ENCODE data around the gene TMEM150C. TPM values are rescaled to one million over a fixed set of nuclear protein-coding genes. Genes with fewer than 3 reads are reported as not detected.
"Not testable (repeated sequence)": the region's sequence is repeated elsewhere in the genome, so short reads cannot be mapped to it uniquely, and the experiment has no call there.

The TMEM150C gene
- total RNA-seq, 1 donor from 2014 or later, result 4.9 TPM

GRCh38 chr4:82553020-82553419 lies 8.8 kb downstream of the TMEM150C start:
- no peak for DNase-seq (ENCODE audit: low read depth)
- TF ChIP-seq CTCF (IDR thresholded peaks at IDR 0.05; ENCODE audit: insufficient read depth, low read length, poor library complexity, severe bottlenecking), result no peak

GRCh38 chr4:82551734-82552133 lies 10.1 kb downstream of the TMEM150C start:
- no peak overlapping the region for H3K4me3 ChIP-seq (ENCODE audit: low read depth, low read length)
- no peak for TF ChIP-seq CTCF (IDR thresholded peaks at IDR 0.05; ENCODE audit: insufficient read depth, low read length, poor library complexity, severe bottlenecking)
- no peaks in the 10 kb centered on the region for H3K27me3 ChIP-seq (ENCODE audit: control insufficient read depth, insufficient read depth, low read length)
- no peaks in the 10 kb centered on the region for H3K36me3 ChIP-seq (ENCODE audit: control insufficient read depth, insufficient read depth, low read length)
- DNase-seq (ENCODE audit: low read depth), result no peak

More at GRCh38 chr4:82553020-82553419, 8.8 kb downstream of the TMEM150C start:
- H3K4me3 ChIP-seq (ENCODE audit: low read depth, low read length), result no peak overlapping the region
- no peaks in the 10 kb centered on the region for H3K36me3 ChIP-seq (ENCODE audit: control insufficient read depth, insufficient read depth, low read length)
- H3K27me3 ChIP-seq (ENCODE audit: control insufficient read depth, insufficient read depth, low read length), result no peaks in the 10 kb centered on the region

GRCh38 chr4:82547850-82548249 lies 13.9 kb downstream of the TMEM150C start:
- H3K36me3 ChIP-seq (ENCODE audit: control insufficient read depth, insufficient read depth, low read length); H3K27me3 ChIP-seq (ENCODE audit: control insufficient read depth, insufficient read depth, low read length); H3K4me3 ChIP-seq (ENCODE audit: low read depth, low read length); DNase-seq (ENCODE audit: low read depth): not testable (repeated sequence)

- Histone ChIP-seq H3K4me3 (ENCODE audit: low read depth, low read length) (no peak overlapping the region), H3K27me3 (ENCODE audit: control insufficient read depth, insufficient read depth, low read length) (no peaks in the 10 kb centered on the region), H3K36me3 (ENCODE audit: control insufficient read depth, insufficient read depth, low read length) (no peaks in the 10 kb centered on the region)
- TF ChIP-seq CTCF (IDR thresholded peaks at IDR 0.05; ENCODE audit: insufficient read depth, low read length, poor library complexity, severe bottlenecking), result no peak
- no peak for DNase-seq (ENCODE audit: low read depth)
These were observed 18.7 kb downstream of the TMEM150C start for GRCh38 chr4:82543131-82543530.

- Histone ChIP-seq H3K27me3 (ENCODE audit: control insufficient read depth, insufficient read depth, low read length) (no peaks in the 10 kb centered on the region), H3K36me3 (ENCODE audit: control insufficient read depth, insufficient read depth, low read length) (no peaks in the 10 kb centered on the region), H3K4me3 (ENCODE audit: low read depth, low read length) (no peak overlapping the region)
- DNase-seq (ENCODE audit: low read depth), result no peak
- TF ChIP-seq CTCF (IDR thresholded peaks at IDR 0.05; ENCODE audit: insufficient read depth, low read length, poor library complexity, severe bottlenecking), result no peak
These were observed 19.1 kb downstream of the TMEM150C start for GRCh38 chr4:82542642-82543041.

GRCh38 chr4:82529322-82529721 lies 32.5 kb downstream of the TMEM150C start:
- TF ChIP-seq CTCF (IDR thresholded peaks at IDR 0.05; ENCODE audit: insufficient read depth, low read length, poor library complexity, severe bottlenecking), result no peak
- no peaks in the 10 kb centered on the region for H3K36me3 ChIP-seq (ENCODE audit: control insufficient read depth, insufficient read depth, low read length)
- H3K27me3 ChIP-seq (ENCODE audit: control insufficient read depth, insufficient read depth, low read length), result no peaks in the 10 kb centered on the region
- H3K4me3 ChIP-seq (ENCODE audit: low read depth, low read length), result no peak overlapping the region
- no peak for DNase-seq (ENCODE audit: low read depth)
